DMS53 (cell line): ENCODE results near the gene SLC38A1.
"Not testable (repeated sequence)": the region's sequence is repeated elsewhere in the genome, so short reads cannot be mapped to it uniquely, and the experiment has no call there.

Experiments
- DNase-seq: peaks from one replicate; lab custom pipeline; 2025; lab: John Stamatoyannopoulos, UW

Gene SLC38A1

DNA sequence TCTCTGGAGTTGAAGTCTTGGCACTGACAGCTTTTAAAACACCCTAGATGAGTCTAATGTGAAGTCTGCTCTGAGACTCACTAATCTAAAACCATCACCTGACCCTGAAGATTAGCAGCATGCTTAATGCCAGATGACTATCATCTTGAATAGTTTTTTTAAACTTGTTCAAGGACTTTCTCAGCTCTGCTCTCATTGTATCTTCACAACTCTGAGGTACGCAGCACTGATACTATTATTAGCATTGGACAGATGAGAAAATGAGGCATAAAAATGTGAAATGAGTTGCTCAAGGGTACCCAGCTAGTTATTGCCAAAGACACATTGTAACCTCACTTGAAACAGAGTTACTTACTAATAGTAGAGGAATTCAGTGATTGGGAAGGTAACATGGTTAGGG is 4.8 kb downstream of the SLC38A1 start:
- no peak for DNase-seq

DNA sequence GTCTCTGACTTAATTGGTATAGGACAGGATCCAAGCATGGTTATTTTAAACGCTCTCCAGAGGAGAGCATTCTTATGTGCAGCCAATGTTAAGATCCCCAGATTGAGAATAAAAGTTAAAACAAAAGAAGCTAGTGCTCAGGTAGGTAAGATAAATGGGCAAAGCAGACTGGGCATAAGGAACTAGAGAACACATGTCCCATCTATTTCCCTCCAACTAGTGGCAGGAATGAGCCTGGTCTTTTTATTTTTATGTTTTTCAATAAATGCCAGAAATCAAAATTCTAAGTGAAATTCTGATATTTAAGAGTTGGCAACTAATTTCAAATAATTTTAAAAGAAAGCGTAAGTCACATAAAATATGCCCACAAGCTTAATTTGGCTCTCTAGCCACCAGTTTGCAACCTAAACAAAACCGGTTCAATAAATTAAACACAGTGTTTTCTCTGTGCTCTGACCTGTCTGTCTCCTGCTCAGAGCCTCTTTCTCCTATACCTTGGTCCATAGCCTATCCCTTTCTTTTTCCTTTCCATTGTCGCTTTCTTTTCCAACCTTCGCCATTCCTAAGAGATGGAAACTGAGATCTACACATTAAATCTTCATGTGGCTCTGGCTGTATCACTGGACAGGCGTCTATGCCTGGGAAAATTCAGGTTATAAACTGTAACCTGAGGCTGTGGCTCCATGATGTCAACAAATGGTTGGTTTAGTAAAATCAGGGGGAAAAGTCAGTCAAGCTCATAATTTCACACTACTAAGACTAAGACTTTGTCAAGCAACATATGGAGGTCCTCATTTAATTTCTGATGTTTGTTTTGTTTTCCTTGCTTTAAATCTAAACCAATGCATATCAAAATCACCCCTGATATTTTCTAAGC is 5.5 kb downstream of the SLC38A1 start:
- peak; percentile 35 for DNase-seq

DNA sequence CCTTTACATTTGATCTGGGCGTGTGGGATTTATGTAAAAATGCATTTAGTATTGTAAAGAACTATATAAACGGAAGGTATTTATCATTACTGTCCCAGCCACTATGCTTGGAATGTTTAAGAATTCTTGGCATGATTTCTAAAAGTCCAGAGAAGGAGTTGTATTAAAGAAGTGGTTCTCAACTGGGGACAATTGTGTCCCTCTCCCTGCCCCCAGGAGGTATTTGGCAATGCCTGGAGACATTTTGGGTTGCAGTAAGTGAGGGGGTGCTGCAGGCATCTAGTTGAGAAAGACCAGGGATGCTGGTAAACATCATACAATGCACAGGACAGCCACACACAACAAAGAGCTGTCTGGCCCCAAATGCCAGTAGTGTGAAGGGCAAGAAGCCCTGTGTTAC is 7.2 kb downstream of the SLC38A1 start:
- no peak for DNase-seq

DNA sequence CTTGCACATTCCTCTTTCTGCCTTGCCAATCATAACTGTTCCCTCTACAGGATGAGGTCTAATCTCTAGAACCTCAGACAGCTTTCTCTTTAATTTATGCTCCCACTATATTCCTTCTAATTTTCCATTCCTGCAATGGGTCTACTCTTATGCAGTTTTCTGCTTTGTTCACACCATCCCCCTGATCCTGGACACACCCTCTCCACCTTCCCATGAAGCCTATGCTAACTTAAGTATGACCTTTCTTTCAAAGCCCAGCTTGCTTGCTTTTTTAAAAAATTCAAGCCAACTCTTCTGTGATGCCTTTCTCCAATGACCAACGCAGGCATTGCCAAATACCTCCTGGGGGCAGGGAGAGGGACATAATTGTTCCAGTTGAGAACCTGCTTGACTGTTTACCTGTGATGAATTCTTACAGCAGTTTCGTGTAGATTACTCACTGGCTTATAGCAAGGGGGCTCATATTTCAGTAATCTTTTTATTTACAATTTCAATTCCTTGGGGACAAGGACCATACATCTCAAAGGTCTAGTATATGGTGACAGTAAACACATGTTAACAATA is 7.8 kb downstream of the SLC38A1 start:
- peak; percentile 43 for DNase-seq

DNA sequence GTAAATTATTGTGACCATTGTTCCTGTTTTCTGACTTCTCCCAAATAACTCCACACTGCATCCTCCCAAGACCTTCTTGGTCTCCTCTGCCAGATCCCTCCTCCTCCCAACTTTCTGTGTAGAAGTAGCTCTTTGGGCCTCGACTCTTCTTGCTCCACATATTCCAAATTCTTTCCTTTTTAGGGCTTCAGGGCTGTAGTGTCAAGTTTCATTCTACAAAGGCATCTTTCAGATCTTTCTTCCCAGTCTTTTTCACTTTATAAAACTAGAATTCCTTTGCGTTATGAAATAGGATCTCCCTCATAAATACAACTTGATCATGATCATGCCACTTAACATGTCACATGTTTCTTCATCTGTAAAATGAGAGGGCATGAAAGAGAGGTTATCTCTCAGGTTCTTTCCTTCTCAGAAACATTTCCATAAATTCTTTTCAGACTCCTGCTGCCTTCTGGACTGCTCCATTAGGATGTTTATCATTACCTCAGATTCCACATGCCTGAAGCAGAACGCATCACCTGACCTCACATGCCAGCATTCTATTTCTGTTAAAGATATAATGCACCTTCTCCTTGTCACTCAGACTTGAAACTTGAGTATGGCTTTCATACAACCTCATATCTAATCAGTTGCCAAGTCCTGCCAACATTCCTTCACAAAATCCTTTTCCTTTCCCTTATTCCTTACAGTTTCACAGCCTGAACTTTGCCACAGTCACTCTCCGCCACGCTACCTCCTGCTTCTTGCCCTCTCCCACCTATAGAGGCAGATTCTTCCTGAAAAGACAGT is 8.5 kb downstream of the SLC38A1 start:
- DNase-seq = peak; percentile 42

DNA sequence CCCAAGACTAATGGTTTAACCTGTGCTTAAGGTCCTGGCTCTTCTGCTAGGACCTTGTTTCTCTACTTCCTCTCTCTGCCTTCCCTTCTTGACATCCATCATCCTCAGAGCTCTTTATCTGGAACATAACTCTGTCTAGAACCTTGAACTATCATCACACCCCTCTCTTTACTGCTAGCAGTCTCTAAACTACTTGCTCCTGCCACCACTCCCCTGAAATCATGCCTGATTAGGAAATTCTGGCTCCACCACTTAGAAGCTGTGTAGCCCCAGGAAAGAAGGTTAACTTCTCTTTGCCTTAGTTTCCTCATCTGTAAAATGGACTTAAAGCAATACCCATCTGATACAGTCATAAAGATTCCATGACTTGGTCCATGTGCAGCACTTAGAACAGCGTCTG is 9.1 kb downstream of the SLC38A1 start:
- DNase-seq = peak; percentile 42

DNA sequence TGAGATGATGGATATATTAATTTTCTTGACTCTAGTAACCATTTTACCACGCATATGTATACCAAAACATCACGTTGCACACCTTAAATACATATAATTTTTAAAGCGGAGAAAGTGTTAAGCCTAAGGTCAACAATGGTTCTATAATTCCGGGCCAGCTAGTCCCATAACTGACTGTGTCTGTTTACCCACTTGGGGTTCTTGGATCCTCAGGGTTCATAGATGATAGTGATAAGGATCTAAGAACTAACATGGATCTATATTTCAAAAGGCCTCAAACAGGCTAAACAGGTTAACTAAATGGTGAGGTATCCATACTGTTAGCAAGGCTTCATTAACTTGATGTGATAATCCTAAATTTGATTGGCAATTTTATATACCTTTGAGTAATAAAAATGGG is 9.8 kb downstream of the SLC38A1 start:
- peak; percentile 94 for DNase-seq

DNA sequence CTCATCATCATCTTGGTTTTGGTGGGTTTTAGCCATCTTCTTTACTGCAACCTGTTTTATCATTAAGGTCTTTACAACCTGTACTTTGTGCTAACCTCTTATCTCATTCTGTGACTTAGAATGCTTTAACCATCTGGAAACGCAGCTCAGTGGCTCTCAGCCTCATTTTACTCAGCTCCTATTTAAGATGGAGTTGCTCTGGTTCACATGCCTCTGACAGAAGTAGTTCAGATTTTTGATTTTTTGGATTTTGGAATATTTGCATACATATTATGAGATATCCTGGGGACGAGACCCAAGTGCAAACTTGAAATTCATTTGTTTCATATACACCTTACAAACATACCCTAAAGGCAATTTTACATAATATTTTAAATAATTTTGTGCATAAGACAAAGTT is 10.7 kb downstream of the SLC38A1 start:
- DNase-seq = no peak

DNA sequence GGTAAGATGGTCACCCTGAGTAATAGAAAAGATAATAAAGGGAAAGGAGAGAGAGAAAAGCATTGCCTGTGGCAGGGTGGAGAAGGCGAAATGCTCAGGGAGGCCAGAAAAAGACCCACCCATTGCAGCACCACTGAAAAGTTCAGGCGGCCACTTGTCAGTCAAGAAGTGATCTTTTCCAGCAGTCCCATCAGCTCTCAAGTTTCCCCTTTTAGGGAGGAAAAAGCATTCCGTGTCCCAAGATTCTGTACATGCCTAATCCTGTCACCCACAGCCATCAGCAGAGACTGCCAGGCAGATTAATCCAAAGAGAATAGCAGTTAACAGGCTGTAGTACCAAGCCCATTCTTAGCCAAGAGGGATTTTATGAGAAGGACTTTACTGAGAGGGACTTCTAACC is 11.9 kb downstream of the SLC38A1 start:
- no peak for DNase-seq

DNA sequence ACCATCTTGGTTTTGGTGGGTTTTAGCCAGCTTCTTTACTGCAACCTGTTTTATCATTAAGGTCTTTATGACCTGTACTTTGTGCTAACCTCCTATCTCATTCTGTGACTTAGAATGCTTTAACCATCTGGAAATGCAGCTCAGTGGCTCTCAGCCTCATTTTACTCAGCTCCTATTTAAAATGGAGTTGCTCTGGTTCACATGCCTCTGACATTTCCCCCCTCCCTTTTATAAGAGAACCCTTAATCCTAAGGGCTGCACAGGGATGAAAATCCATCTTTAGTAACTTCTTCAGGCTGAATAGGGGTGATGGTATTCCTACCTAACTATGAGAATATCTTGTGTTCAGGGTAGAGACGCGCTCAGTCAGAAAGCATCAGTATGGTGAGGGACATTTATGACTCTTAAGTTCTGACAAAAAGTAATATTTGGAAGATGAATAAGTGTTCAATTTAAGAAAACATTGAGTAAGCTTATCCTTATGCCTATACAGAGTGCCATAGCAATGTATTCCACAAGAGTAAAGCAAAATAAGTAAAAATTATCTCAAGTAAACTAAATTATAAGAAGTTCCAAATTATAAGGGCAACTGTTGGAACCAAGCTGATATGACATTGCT is 15.2 kb downstream of the SLC38A1 start:
- DNase-seq = no peak

DNA sequence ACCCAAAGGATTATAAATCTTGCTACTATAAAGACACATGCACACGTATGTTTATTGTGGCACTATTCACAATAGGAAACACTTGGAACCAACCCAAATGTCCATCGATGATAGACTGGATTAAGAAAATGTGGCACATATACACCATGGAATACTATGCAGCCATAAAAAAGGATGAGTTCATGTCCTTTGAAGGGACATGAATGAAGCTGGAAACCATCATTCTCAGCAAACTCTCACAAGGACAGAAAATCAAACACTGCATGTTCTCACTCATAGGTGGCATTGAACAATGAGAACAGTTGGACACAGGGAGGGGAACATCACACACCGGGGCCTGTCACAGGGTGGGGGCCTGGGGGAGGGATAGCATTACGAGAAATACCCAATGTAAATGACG is 16.8 kb downstream of the SLC38A1 start:
- not testable (repeated sequence) for DNase-seq

DNA sequence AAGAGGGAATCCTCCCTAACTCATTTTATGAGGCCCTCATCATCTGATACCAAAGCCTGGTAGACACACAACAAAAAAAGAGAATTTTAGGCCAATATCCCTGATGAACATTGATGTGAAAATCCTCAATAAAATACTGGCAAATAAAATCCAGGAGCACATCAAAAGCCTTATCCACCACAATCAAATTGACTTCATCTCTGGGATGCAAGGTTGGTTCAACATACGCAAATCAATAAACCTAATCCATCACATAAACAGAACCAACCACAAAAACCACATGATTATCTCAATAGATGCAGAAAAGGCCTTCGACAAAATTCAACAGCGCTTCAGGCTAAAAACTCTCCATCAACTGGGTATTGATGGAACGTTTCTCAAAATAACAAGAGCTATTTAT is 18.9 kb downstream of the SLC38A1 start:
- not testable (repeated sequence) for DNase-seq

DNA sequence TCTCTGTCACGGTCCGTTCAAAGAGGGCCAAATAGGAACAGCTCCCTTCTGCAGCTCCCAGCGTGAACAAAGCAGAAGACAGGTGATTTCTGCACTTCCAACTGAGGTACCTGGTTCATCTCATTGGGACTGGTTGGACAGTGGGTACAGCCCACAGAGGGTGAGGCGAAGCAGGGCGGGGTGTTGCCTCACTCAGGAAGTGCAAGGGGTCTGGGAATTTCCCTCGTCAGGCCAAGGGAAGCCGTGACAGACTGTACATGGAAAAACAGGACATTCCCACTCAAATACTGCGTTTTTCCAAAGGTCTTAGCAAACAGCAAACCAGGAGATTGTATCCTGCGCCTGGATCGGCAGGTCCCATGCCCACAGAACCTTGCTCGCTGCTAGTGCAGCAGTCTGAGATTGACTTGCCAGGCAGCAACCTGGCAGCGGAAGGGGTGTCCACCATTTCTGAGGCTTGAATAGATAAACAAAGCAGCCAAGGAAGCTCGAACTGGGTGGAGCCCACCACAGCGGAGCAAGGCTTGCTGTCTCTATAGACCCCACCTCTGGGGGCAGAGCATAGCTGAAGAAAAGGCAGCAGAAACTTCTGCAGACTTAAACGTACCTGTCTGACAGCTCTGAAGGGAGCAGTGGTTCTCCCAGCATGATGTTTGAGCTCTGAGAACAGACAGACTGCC is 22.7 kb downstream of the SLC38A1 start:
- DNase-seq = no peak

DNA sequence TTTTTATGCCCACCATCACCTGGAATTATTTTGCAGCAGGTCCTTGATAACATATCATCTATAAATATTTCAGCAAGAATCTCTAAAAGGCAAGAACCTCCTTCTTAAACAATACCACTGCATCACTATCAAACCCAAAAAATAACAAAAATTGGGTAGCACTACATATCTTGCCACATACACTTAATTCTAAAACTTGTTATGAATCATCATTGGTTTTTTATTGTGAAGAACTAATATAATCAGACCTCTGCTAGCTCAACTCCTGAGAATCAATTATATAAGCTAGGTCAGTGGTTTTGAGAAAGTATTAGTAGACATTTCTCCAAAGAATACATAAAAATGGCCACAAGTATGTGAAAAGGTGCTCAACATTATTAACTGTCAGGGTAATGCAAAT is 23.8 kb downstream of the SLC38A1 start:
- no peak for DNase-seq

DNA sequence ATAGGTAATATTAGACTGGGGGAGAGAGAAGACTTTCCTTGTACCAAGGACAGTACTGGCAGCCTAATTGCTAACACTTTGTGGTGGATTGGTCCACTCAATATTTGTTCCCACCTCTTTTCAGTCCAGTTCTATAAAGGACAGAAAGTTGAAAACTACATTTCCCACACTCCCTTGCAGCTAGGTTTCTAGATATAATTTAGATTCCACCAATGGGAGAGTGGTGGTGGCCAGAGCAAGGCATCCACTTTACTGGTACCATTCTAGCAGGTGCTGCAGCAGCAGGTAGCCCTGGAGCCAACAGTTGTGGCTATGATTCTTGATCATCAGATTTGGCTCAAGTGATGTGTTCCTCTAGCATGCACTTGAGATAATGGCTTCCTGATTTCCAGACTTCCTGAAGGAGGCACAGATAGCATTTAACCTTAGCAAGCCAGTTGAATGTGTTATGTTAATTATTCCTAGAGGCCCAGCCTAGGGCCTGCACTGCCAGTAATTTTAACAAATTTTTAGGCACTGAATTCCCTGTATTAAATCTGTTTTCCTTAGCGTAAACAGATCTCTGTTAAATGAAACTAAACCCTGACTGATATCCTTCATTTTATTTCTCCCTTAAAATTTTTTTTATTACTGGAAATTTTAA is 24.4 kb downstream of the SLC38A1 start:
- peak; percentile 42 for DNase-seq

DNA sequence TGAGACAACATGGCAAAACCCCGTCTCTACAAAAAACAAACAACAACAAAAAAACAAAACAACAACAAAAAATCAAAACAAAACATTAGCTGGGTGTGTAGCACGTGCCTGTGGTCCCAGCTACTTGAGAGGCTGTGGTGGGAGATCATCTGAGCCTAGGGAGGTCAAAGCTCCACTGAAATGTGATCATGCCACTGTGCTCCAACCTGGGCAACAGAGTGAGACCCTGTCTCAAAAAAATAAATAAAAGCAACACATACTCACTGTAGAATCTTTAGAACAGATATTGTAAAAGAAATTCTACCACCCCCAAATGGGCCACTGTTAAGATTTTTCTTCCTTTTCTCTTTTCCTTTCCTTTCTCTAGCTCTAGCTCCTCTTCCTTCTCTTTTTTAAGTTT is 26.3 kb downstream of the SLC38A1 start:
- DNase-seq = no peak

DNA sequence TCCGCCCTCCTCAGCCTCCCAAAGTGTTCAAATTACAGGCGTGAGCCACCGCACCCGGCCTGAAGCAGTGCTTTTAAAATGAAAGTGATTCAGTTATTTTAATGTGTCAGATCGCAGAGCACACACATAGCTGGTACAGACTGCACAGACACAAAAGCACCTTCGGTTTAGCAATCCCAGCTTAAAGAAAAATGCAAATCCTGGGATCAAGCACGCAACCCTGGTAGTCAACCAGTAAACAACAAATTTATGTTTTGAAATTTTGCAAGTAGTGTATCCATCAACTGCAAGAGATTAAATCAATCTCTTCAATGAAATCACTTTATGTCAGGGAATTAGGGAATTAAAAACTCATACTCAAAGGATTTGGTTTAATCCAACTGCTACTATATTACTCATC is 28.4 kb downstream of the SLC38A1 start:
- no peak for DNase-seq

DNA sequence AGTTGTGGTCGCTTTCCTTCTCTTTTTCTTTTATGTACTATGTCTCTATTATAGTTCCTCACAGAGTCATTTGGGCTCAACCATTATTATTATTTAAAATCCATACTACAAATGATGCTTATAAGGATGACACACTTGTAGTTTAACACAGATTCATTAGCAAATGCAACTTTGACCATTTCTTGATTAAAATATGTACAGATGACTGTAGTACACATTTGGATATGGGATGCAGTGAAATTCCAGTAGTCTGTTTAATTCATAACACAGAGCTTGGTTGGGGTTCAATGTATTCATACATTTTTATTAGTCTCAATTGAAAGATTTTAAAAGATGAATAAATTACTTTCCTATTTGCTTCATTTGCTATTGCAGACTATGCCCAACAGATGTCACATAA is 30.0 kb downstream of the SLC38A1 start:
- no peak for DNase-seq

DNA sequence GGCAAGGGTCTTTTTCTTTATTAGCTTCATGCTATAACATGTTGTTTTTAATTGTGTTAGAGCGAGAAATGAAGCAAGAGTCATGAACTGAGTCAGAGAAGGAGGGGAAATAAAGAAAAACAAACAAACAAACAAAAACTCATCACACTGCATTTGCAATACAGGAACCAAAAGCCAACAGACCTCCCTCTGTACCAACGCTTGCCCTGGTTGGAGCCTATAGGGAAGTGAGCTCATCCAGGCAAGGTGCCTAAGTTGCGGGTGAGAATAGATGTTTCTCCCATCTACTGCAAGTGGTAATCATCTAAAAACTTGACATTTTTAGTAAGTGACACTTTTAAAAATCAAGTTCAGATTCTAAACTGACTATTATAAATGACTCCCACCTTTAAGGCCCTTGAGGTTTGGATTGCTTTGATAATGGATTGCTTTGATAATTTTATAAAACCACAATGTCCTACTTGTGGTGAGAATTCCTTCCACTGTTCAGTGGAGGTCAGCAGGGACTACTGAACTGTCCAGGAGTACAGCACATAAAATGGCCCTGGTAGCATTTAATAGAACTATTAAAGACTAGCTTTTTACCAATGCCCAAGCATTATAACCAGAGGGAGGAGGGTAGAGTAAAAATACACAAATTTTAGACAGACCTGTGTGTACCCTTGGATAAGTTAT is 31.3 kb downstream of the SLC38A1 start:
- DNase-seq = no peak

DNA sequence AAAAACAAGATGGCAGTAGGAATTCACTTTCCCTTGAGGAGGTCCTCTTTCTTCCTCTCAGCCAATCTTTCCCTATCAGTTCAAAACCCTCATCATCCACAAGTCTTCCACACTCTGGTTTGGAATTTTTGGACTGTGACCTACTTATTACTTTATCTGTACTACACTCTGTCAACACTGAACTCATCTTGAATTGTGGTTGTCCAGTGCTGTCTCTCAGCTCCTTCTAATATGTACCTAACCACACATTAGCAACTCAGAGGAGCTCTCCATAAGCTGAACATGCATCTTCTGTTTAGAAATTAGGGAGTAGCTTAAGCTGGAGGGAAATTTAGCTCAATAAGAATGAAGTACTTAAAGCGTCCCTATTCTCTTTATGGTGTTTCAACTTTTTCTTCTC is 34.8 kb downstream of the SLC38A1 start:
- no peak for DNase-seq

DNA sequence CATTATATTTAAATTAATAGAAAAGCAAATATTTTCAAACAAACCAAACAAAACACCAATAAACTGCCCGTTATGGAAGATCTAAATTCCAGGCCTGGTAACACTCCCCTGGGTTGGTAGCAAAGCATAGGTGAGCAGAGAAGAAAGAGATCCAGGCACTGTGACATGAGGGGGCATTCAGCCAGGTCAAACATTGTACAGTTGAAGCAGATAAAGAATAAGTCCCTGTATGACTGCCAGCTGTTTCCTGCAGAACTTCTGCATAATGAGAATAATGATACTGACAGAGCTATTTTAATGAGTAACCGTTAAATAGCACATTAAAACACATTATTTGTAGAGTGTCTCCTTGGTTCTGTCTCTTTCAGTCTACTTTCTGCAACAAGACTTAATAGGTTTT is 35.4 kb downstream of the SLC38A1 start:
- no peak for DNase-seq
